Upper lobe of left lung (tissue), 6 donors: Measurements from ENCODE around the gene KLHL29. TPM values are rescaled to one million over a fixed set of nuclear protein-coding genes. Genes with fewer than 3 reads are reported as not detected.
A peak's percentile ranks its signal among the peaks of the same experiment; 100 is the strongest.

Experiments
- ATAC-seq, 2 donors: fragments of 200-7000 bp; cut with Tn5 transposase; one replicate each; pipeline ENCODE4 v1.9.1; 2022; ENCODE audit warnings: mild to moderate bottlenecking in 2 of 2, moderate library complexity in 2 of 2; ENCODE audit not compliant: low FRiP score in 2 of 2
- DNase-seq, 2 donors: peaks; one replicate each; pipeline ENCODE4 v3.0.0-alpha.2; 2019 to 2020
- H3K27ac ChIP-seq, 4 donors: fragments of 200-600 bp; sonication (generic); one replicate each; pipeline ENCODE4 v1.5.1; 2016 to 2019
- H3K27me3 ChIP-seq, 4 donors: fragments of 200-600 bp; sonication (generic); one replicate each; pipeline ENCODE4 v1.5.1; 2017 to 2019
- H3K36me3 ChIP-seq, 4 donors: fragments of 200-600 bp; sonication (generic); one replicate each; pipeline ENCODE4 v1.5.1; 2016 to 2019
- H3K4me1 ChIP-seq, 4 donors: fragments of 200-600 bp; sonication (generic); one replicate each; pipeline ENCODE4 v1.5.1; 2018 to 2019
- H3K4me3 ChIP-seq, 4 donors: fragments of 200-600 bp; sonication (generic); one replicate each; pipeline ENCODE4 v1.5.1; 2017 to 2019; ENCODE audit warnings: mild to moderate bottlenecking in 2 of 4, moderate library complexity in 1 of 4
- H3K9me3 ChIP-seq, 4 donors: fragments of 200-600 bp; sonication (generic); one replicate each; pipeline ENCODE4 v1.5.1; 2018 to 2019
- EP300 ChIP-seq, 4 donors: sonication (generic); formaldehyde crosslinking; IDR thresholded peaks; one replicate each; pipeline ENCODE4 v1.5.1; 2017; ENCODE audit warnings: antibody characterized with exemption in 4 of 4, control low read depth in 2 of 4
- POLR2A ChIP-seq, 4 donors: fragments of 450-650 bp; IDR thresholded peaks; one replicate each; pipeline ENCODE4 v1.5.1; 2016 to 2017; ENCODE audit warnings: antibody characterized with exemption in 4 of 4, mild to moderate bottlenecking in 2 of 4
- POLR2AphosphoS5 ChIP-seq, 2 donors: sonication (generic); formaldehyde crosslinking; IDR thresholded peaks; one replicate each; pipeline ENCODE4 v1.5.1; 2017; ENCODE audit warnings: antibody characterized with exemption in 2 of 2
- WGBS, 2 donors: methylation state at CpG; one replicate each; pipeline ENCODE4 v1.1.5; 2017 to 2018; 5-methylcytosine and 5-hydroxymethylcytosine counted together
- total RNA-seq, 6 donors: library from RNA; depleted of rRNA in 4 of 6; stranded (reverse); fragments of >200 nt in 4 of 6; gene quantifications; one replicate each; pipeline versions ENCODE4 v1.1.0 to v1.2.1, GENCODE V29; 2016 to 2021
- TF ChIP-seq, protein P1 (sequence below), 6 experiments: fragments of 450-650 bp in 4 of 6; fragments of 200-600 bp in 2 of 6; sonication (generic) in 2 of 6; IDR thresholded peaks; one replicate each; pipeline ENCODE4 v1.5.1; 2016 to 2019; ENCODE audit warnings: antibody characterized with exemption in 6 of 6
- donor health status: DM: no; HTN: no; CAD: no; lungs with moderate emphysema.
- donor health status: DM: no; HTN: yes; CAD: no; lungs with severe emphysema.

The KLHL29 gene
- total RNA-seq, 6 donors from 2014 or later, result 8.6 to 34.4 (median 18.2) TPM

DNA sequence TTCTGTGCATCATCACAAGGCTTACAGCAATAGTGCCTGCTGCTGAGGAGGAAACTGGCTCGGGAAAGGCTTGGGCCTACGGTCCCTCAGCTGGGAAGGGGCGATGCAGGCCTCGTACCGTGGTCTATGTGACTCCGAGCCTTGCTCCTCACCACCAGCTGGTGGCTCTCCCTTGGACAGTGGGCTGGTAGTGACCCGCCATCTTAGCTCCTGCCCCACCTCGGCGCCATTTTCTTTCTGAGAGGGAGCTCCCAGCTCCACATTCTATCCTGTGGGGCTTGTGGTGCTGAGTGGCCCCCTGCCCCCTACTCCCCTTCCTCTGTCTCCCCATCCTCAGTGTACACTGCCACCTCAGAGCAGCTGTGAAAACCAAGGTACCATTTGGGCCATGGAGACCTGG, 255.7 kb downstream of the KLHL29 start:
- peaks cover 0 to 14% (median 8%) of the 10 kb centered on the region in 4 donors for H3K36me3 ChIP-seq
- ATAC-seq (no peak), DNase-seq (no peak)
- no peaks in the 10 kb centered on the region for H3K27me3 ChIP-seq
- WGBS, 2 donors, result 96 to 99% methylated on average over 8 to 9 of the region's 9 CpGs
- H3K4me3 ChIP-seq, result no peak overlapping the region
- no peaks in the 10 kb centered on the region for H3K9me3 ChIP-seq
- peaks cover 0 to 10% (median 2%) of the 10 kb centered on the region in 4 donors for H3K4me1 ChIP-seq
- TF ChIP-seq EP300 (IDR thresholded peaks at IDR 0.05) (no peak), POLR2AphosphoS5 (IDR thresholded peaks at IDR 0.05) (no peak), POLR2A (IDR thresholded peaks at IDR 0.05) (no peak)
- TF ChIP-seq, protein P1, sequence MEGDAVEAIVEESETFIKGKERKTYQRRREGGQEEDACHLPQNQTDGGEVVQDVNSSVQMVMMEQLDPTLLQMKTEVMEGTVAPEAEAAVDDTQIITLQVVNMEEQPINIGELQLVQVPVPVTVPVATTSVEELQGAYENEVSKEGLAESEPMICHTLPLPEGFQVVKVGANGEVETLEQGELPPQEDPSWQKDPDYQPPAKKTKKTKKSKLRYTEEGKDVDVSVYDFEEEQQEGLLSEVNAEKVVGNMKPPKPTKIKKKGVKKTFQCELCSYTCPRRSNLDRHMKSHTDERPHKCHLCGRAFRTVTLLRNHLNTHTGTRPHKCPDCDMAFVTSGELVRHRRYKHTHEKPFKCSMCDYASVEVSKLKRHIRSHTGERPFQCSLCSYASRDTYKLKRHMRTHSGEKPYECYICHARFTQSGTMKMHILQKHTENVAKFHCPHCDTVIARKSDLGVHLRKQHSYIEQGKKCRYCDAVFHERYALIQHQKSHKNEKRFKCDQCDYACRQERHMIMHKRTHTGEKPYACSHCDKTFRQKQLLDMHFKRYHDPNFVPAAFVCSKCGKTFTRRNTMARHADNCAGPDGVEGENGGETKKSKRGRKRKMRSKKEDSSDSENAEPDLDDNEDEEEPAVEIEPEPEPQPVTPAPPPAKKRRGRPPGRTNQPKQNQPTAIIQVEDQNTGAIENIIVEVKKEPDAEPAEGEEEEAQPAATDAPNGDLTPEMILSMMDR (IDR thresholded peaks at IDR 0.05), result no peak
- H3K27ac ChIP-seq, result no peak overlapping the region

- ATAC-seq, result no peak
- WGBS, 2 donors, result 94 to 99% methylated on average over 12 to 20 of the region's 24 CpGs
Measured at GRCh38 chr2:23642516-23642915, 257.5 kb downstream of the KLHL29 start.

GRCh38 chr2:23645230-23645808, 260.3 kb downstream of the KLHL29 start:
- Histone ChIP-seq H3K36me3 (peaks cover 0 to 14% (median 8%) of the 10 kb centered on the region in 4 donors), H3K4me1 (no peaks in the 10 kb centered on the region), H3K4me3 (no peak overlapping the region), H3K9me3 (no peaks in the 10 kb centered on the region), H3K27me3 (no peaks in the 10 kb centered on the region), H3K27ac (no peak overlapping the region)
- DNase-seq (no peak), ATAC-seq (no peak)
- no peak for TF ChIP-seq POLR2AphosphoS5 (IDR thresholded peaks at IDR 0.05)
- TF ChIP-seq, protein P1 (IDR thresholded peaks at IDR 0.05), result no peak
- 72 to 76% methylated on average over 10 of the region's 10 CpGs for WGBS, 2 donors

More at GRCh38 chr2:23642516-23642915, 257.5 kb downstream of the KLHL29 start:
- Histone ChIP-seq H3K4me1 (no peaks in the 10 kb centered on the region), H3K27ac (no peak overlapping the region), H3K27me3 (no peaks in the 10 kb centered on the region), H3K4me3 (no peak overlapping the region), H3K9me3 (no peaks in the 10 kb centered on the region), H3K36me3 (peaks cover 0 to 14% (median 8%) of the 10 kb centered on the region in 4 donors)
- no peak for DNase-seq
- TF ChIP-seq POLR2AphosphoS5 (IDR thresholded peaks at IDR 0.05), result no peak
- no peak for TF ChIP-seq POLR2A (IDR thresholded peaks at IDR 0.05)
- TF ChIP-seq EP300 (IDR thresholded peaks at IDR 0.05), result no peak
- TF ChIP-seq, protein P1 (IDR thresholded peaks at IDR 0.05), result no peak

GRCh38 chr2:23647563-23647962, 262.6 kb downstream of the KLHL29 start:
- 90 to 95% methylated on average over 9 to 13 of the region's 13 CpGs for WGBS, 2 donors
- ATAC-seq (no peak), DNase-seq (no peak)
- no peaks in the 10 kb centered on the region for H3K4me1 ChIP-seq
- H3K4me3 ChIP-seq, result no peak overlapping the region
- no peaks in the 10 kb centered on the region for H3K27me3 ChIP-seq
- no peaks in the 10 kb centered on the region for H3K9me3 ChIP-seq
- TF ChIP-seq POLR2A (IDR thresholded peaks at IDR 0.05) (no peak), POLR2AphosphoS5 (IDR thresholded peaks at IDR 0.05) (no peak), EP300 (IDR thresholded peaks at IDR 0.05) (no peak)
- TF ChIP-seq, protein P1 (IDR thresholded peaks at IDR 0.05), result no peak
- no peak overlapping the region for H3K27ac ChIP-seq
- peaks cover 0 to 10% (median 6%) of the 10 kb centered on the region in 4 donors for H3K36me3 ChIP-seq

- WGBS, 2 donors, result 90 to 93% methylated on average over 2 to 7 of the region's 10 CpGs
- ATAC-seq, result peak in 1 of 2 donors; percentile 2
- H3K4me1 ChIP-seq, result no peaks in the 10 kb centered on the region
Measured at GRCh38 chr2:23649303-23649702, 264.3 kb downstream of the KLHL29 start.

More at GRCh38 chr2:23649303-23649702, 264.3 kb downstream of the KLHL29 start:
- TF ChIP-seq, protein P1 (IDR thresholded peaks at IDR 0.05), result no peak
- TF ChIP-seq EP300 (IDR thresholded peaks at IDR 0.05), result no peak
- TF ChIP-seq POLR2AphosphoS5 (IDR thresholded peaks at IDR 0.05), result no peak
- TF ChIP-seq POLR2A (IDR thresholded peaks at IDR 0.05), result no peak
- Histone ChIP-seq H3K27me3 (no peaks in the 10 kb centered on the region), H3K4me3 (no peak overlapping the region), H3K9me3 (no peaks in the 10 kb centered on the region), H3K27ac (no peak overlapping the region), H3K36me3 (no peaks in the 10 kb centered on the region)
- no peak for DNase-seq
